HG03103 (cell line): ENCODE results near the gene TRIM17.

Experiments used
- ATAC-seq: cut with Tn5 transposase; IDR thresholded peaks from one replicate; pipeline ENCODE4 v1.9.1; 2021; ENCODE audit warnings: low read depth; ENCODE audit not compliant: unreplicated experiment

Gene TRIM17

GRCh38 chr1:228387321-228387720 is 29.3 kb downstream of the TRIM17 start:
- ATAC-seq, result no peak

GRCh38 chr1:228385232-228385631 is 31.4 kb downstream of the TRIM17 start:
- no peak for ATAC-seq

GRCh38 chr1:228383773-228384172 is 32.9 kb downstream of the TRIM17 start:
- ATAC-seq, result no peak

- no peak for ATAC-seq
These were observed 35.3 kb downstream of the TRIM17 start for GRCh38 chr1:228381356-228381755.

- ATAC-seq, result no peak
These were observed 37.0 kb downstream of the TRIM17 start for GRCh38 chr1:228379666-228380065.

GRCh38 chr1:228378873-228379460 is 37.7 kb downstream of the TRIM17 start:
- ATAC-seq, result no peak

GRCh38 chr1:228378090-228378872 is 38.4 kb downstream of the TRIM17 start:
- no peak for ATAC-seq

- ATAC-seq, result no peak
These were observed 39.0 kb downstream of the TRIM17 start for GRCh38 chr1:228377664-228378089.

- no peak for ATAC-seq
These were observed 39.7 kb downstream of the TRIM17 start for GRCh38 chr1:228376651-228377631.

GRCh38 chr1:228376262-228376628 is 40.4 kb downstream of the TRIM17 start:
- no peak for ATAC-seq

GRCh38 chr1:228375578-228376261 is 40.9 kb downstream of the TRIM17 start:
- ATAC-seq, result no peak

- no peak for ATAC-seq
These were observed 41.7 kb downstream of the TRIM17 start for GRCh38 chr1:228374711-228375577.

- no peak for ATAC-seq
These were observed 42.7 kb downstream of the TRIM17 start for GRCh38 chr1:228373681-228374571.

GRCh38 chr1:228373004-228373680 is 43.5 kb downstream of the TRIM17 start:
- ATAC-seq, result no peak

GRCh38 chr1:228372183-228373003 is 44.3 kb downstream of the TRIM17 start:
- ATAC-seq, result no peak

GRCh38 chr1:228371741-228372182 is 44.9 kb downstream of the TRIM17 start:
- no peak for ATAC-seq
